ENCODE results near the gene TMEM17. TPM values are rescaled to one million over a fixed set of nuclear protein-coding genes. Genes with fewer than 3 reads are reported as not detected.
"Not testable (repeated sequence)": the region's sequence is repeated elsewhere in the genome, so short reads cannot be mapped to it uniquely, and the experiment has no call there.

TMEM17 gene
- total RNA-seq, 1 experiment from 2014 or later = 5.4 TPM

DNA sequence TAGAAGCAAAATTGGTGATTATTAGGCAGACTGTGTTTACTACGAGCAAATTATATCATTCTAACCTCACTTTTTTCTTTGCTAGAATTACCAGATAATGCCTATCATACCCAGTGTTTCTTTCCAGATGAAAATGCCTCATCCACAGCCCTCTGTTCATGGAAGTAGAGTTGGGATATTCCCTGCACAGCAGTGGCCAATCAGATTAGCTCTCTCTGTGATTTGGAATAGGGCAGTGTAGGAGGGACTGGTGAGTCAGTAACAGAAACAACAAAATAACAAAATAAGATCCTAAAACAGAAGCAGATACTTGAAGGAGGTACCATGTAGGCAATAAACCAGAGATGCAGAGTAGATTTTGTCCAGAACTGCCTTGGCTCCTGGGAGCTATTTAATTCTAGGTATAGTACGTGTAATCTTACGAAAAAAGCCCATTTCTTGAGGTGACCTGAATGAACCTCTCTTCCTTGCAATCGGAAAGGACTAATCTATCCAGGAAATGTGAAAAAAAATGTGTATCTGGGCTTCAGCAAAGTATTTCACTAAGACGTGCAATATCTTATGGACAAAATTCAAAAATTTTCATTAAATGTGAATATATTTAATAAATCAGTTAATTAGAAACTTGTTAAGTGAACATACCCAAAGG, 18.4 kb upstream of the TMEM17 start:
- no peak for DNase-seq (ENCODE audit: low read depth)
- in situ Hi-C loops (cut with HindIII; ENCODE audit: low pct_unique_long_range_greater_than_20kb, low sequenced_read_pairs) = no loop called here

DNA sequence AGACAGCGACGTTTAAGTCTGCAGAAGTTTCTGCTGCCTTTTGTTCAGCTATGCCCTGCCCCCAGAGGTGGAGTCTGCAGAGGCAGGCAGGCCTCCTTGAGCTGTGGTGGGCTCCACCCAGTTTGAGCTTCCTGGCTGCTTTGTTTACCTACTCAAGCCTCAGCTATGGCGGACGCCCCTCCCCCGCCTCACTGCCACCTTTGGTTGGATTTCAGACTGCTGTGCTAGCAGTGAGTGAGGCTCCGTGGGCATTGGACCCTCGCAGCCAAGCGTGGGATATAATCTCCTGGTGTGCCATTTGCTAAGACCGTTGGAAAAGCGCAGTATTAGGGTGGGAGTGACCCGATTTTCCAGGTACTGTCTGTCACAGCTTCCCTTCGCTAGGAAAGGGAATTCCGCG, 15.1 kb upstream of the TMEM17 start:
- DNase-seq (ENCODE audit: low read depth); in situ Hi-C loops (cut with HindIII; ENCODE audit: low pct_unique_long_range_greater_than_20kb, low sequenced_read_pairs): not testable (repeated sequence)

DNA sequence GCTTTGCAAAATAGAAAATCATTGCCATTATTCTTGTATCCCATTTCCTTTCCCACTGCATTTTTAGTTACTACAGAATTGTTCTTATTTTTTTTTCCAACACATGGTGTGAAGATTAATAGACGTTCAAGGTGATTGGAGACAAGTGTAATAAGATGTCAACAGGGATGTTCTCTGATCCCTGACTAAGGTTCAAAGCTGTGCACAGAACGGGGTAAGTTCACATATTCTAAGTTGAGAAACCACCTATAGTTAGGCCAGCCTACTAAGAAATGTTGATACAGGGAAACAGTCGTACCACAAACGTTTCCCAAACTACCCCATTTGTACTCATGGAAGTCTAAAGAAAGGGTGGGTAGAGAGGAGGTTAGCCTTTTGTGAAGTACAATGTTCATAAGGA, 6.4 kb upstream of the TMEM17 start:
- in situ Hi-C loops (cut with HindIII; ENCODE audit: low pct_unique_long_range_greater_than_20kb, low sequenced_read_pairs) = no loop called here
- no peak for DNase-seq (ENCODE audit: low read depth)

DNA sequence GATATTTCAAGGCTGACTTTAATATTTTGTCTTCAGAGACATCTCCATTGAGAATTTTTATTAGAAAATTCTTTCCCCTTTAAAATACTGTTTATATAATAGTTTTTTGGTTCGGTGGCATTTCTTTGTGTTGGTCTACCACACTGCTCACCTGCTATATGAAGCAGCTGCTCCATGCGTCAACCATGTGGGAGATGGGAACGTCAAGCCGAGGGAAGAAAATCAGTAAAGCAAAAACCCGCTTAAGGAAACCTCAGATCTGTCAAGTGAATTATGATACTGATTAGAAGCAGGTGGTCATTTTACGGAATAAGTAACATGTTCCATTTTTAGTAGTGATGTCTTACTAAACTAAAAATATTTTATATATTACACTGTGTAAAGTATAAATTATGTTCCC, 5.6 kb upstream of the TMEM17 start:
- no peak for DNase-seq (ENCODE audit: low read depth)
- in situ Hi-C loops (cut with HindIII; ENCODE audit: low pct_unique_long_range_greater_than_20kb, low sequenced_read_pairs) = no loop called here

DNA sequence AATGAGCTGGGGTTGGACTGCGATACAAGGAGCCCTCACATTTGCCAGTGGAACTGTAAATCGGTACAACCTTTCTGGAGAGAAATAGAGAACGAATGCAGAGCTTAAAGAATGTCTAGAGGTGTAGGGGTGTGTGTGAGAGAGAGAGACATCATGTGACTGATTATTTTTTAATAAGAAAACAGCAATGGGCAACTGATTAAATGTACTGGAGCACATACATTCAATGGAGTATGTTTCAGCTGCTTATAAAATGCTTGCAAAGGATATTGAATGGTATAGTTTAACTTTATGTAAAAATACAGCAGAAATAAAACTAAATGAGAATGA, 391 bp upstream of the TMEM17 start:
- in situ Hi-C loops (cut with HindIII; ENCODE audit: low pct_unique_long_range_greater_than_20kb, low sequenced_read_pairs) = no loop called here
- DNase-seq (ENCODE audit: low read depth) = no peak

DNA sequence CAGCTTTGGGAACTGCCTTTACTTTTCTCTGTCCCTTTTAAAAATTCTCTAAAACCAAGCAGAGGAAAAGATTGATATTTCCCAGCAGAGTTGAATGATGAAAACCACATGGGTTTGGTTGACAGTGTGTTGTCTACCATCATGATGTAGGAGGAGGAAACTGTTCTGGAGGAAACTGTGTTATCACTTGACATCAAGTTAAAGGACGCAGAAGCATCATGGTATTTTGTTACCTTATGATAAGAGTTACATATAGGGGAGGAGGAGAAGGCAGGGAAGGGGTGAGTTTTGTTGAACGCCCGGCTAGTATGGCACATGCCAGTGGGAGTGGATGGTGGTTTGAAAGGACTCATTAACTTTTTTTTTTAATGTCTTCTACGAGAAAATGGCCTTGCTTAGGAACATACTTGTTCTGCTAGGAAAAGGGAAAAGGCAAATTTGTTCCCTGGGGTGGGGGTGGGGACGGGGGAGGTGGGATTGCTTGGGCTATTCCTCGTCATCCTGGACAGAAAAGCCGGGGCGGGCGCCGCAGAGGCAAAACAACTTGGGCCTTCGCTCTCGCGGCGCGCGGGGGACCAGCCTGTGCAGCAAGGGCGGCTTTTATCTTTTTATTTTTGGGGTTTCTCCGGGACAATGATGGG, 766 bp downstream of the TMEM17 start:
- peak; percentile 49 for DNase-seq (ENCODE audit: low read depth)
- in situ Hi-C loops (cut with HindIII; ENCODE audit: low pct_unique_long_range_greater_than_20kb, low sequenced_read_pairs) = no loop called here

DNA sequence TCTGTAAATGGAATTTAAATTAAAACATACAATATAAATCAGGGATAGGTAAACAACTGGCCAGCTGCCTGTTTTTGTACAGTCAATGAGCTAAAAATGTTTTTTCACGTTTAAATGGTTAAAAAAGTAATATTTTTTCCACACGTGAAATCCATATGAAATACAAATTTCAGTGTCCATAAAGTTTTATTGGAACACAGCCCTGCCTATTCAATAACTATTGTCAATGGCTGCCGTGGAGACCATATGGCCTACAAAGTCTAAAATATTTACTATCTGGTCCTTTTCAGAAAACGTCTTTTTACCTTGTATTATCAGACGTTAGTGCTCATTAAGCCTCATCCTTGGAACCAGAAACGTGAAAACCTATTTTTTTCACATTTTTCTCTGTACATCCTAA, 1.3 kb downstream of the TMEM17 start:
- in situ Hi-C loops (cut with HindIII; ENCODE audit: low pct_unique_long_range_greater_than_20kb, low sequenced_read_pairs) = no loop called here
- no peak for DNase-seq (ENCODE audit: low read depth)

DNA sequence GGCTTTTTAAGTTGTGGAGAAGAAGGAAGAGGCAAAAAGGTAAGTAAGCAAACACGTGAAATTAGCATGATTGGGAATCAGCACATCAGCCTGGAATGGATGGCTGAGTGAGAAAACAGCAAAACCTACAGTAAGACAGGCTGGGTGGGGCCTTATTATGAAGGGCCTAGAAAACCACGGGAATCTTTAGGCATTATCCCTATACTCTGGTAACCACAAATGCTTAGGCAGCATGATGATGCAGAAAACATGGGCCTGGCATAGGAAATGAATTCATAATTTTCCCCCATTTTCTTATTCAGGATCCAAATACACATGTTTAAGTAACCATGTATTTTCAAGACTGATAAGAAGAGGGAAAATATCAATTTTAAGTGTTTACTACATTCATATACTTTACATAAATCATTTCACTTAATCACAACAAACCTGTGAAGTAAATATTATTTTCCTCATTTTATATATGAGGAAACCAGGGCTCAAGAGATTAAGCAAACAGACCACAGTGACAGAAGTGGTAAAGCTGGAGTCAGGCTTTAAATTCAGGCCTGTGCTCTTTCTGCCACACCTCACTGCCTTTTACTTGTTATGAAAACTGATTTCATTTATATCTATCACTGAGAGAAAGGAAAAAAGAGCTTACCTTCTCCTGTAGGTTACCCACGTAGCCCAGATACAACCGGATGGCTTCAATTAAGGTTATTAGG, 4.0 kb downstream of the TMEM17 start:
- peak; percentile 86 for DNase-seq (ENCODE audit: low read depth)
- in situ Hi-C loops (cut with HindIII; ENCODE audit: low pct_unique_long_range_greater_than_20kb, low sequenced_read_pairs) = no loop called here

DNA sequence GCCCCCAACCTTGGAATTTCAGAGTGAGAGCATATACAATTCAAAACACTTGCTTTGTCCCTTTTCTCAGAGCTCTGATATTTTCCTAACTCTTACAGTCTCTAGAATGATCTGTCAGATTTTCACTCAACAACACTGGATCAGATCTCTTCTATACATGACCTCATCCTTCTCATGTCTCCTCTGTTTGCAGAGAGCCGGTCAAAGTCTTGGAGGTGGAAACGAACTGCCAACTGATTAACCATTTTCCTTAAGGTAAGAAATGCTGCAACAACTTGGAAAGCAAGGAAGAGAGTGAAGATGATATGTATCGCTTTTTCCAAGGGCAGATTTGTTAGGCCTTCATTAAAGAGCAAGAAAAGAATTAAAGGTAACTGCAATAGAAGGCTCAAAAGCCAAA, 4.9 kb downstream of the TMEM17 start:
- in situ Hi-C loops (cut with HindIII; ENCODE audit: low pct_unique_long_range_greater_than_20kb, low sequenced_read_pairs) = no loop called here
- DNase-seq (ENCODE audit: low read depth) = no peak

DNA sequence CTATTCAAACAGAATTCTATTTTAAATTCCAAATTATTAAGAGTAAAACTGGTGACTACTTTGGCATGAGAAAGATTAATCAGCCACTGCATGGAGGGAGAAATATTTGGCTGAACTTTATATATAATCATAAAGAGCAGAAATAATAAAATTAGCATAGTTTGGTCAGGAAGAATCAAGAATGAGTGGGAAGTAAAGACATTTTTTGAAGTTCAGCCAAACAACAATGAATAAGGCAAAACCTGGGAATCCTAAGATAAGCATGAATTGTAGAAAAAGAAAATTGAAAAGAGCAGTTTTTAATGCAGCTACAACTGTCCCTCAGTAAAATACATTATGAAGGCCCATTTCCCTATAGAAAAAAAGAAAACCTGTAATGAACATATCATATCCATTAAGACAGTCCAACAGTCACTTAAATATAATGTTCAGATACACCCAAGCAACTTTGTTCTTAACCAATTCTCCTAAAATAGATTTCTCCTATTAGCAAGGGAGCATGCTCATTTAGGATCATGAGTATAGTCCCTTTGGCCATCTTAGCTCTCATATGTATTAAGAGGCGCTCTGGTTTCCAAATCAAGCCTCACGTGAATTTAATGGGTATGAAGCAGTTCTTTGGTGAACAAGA, 6.5 kb downstream of the TMEM17 start:
- no peak for DNase-seq (ENCODE audit: low read depth)
- in situ Hi-C loops (cut with HindIII; ENCODE audit: low pct_unique_long_range_greater_than_20kb, low sequenced_read_pairs) = no loop called here

DNA sequence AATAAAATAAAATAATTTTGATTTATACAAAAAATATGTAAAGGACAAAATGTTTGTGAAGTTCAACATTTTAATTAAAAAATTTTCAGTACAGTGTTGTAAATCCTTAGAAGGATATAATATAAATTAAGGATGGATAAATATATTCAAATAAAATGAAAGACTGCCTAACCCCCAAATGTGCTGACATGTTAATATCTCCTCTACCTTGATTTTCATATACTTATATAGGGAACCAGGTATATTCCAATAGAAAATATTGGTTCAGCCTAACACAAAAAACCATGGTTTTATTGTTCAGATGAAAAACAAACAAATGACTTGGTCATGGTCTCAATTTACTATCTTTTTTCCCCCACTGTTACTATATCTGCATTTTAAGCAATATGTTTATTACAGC, 7.3 kb downstream of the TMEM17 start:
- in situ Hi-C loops (cut with HindIII; ENCODE audit: low pct_unique_long_range_greater_than_20kb, low sequenced_read_pairs) = no loop called here
- no peak for DNase-seq (ENCODE audit: low read depth)

DNA sequence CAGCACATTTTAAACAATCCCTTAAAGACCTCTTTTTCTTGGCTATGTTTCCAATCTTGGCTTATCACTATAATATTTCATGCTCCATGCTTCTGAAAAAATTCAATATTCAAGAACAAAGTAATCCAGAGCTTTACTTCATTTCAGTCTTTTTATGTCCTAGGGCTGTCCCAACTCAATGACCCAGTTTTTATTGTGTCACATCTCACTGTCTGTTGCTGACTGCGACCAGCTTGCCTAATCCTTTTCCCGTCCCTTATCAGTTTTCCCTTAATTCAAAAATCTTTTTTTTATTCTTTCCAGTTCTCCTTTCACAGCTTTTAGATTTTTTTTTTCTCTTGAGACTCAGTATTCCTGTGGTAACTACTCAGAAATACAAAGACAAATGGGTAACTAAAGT, 10.2 kb downstream of the TMEM17 start:
- no peak for DNase-seq (ENCODE audit: low read depth)
- in situ Hi-C loops (cut with HindIII; ENCODE audit: low pct_unique_long_range_greater_than_20kb, low sequenced_read_pairs) = no loop called here

DNA sequence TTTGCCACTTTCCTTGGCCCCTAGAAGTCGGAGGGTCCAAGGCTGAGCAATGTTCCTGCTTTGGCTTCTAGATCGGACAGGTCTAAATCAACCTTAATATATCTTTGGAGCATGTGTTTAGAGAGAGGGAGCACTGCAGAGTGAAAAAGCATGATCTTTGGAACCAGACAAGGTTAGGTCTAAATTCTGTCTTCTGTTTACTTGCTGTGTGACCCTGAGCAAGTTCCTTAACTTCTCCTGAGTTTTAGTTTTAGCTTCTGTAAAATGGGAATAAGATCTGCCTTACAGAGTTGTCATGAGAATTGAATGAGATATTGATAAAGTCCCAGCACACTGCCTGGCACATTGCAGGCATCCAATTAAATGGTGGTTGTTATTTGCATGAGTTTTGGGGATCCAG, 13.9 kb downstream of the TMEM17 start:
- DNase-seq (ENCODE audit: low read depth) = no peak
- in situ Hi-C loops (cut with HindIII; ENCODE audit: low pct_unique_long_range_greater_than_20kb, low sequenced_read_pairs) = no loop called here

DNA sequence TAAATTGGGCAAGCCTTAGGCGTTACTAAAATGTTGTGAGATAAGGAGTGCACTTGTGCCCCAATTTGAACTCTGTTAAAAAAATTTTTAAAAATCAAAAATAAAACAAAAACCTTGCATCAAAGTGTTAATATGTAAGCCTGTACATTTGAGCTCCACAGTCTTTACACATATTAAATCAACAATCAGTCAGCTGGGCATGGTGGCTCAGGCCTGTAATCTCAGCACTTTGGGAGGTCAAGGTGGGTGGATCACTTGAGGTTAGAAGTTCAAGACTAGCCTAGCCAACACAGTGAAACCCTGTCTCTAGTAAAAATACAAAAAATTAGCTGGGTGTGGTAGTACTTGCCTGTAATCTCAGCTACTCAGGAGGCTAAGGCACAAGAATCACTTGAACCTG, 16.3 kb downstream of the TMEM17 start:
- DNase-seq (ENCODE audit: low read depth) = no peak
- in situ Hi-C loops (cut with HindIII; ENCODE audit: low pct_unique_long_range_greater_than_20kb, low sequenced_read_pairs) = no loop called here

DNA sequence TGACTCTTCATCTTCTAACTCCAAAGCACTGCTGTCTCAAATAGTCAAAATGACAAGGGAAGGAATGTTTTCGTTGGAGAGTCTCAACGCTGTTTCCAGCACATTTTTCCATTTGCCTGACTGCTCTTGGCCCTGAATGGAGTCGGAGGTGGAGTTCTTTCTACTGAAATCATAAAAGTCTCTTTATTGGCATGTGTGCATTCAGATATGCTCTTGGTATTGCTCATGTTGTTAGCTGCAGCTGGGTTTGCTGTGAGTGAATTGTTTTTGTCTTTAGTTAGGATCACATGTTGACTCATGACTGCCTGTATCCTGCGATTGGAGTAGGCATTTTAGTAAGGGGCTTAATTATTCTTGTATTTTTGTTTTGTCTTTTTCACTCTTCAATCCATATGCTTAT, 16.8 kb downstream of the TMEM17 start:
- no peak for DNase-seq (ENCODE audit: low read depth)
- in situ Hi-C loops (cut with HindIII; ENCODE audit: low pct_unique_long_range_greater_than_20kb, low sequenced_read_pairs) = no loop called here

DNA sequence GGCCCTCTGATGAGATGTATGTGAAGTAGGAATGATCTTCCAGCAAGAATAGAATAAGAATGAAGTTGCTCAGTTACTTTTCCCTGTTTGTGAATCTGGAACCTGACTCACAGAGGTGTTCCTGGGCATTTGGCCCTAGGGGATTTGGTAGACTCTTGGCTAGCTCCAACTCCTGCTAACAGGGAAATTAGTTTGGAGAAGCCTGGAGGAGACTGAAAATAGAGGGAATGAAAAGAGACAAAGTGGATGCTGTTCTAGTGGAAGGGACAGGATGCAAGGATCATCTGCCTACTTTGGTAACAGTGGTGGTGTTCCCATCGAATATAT, 19.6 kb downstream of the TMEM17 start:
- in situ Hi-C loops (cut with HindIII; ENCODE audit: low pct_unique_long_range_greater_than_20kb, low sequenced_read_pairs) = no loop called here

DNA sequence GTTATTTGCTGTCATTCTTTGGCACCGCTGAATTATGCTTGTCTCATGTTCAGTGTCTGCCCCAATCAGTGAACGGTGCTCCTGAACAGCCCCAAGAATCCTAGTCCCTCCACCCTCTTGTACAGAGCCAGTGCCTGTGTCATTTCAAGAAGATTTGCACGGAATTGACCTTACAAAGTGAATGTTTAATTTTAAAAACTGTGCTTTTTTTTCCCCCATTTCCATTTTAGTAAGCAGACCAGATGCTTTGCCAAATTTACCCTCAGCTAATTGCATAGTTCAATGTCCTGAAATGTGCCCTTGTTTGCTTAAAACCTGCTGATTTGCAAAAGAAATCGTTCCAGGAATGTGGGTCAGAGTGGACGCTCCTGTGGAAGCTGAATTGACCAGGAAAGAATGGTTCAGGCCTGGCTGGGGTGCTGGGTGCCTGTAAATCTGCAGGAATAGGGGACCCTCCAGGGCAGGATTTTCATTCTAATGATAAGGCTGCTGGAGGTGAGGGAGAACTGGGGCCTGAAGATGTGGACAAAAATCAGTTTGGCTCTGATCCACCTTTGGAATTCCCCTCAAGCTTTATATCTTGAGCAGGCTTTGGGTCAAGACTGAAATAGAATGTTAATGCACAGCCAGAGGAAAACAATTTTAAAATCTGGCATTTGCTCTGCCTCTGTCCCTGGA, 20.1 kb downstream of the TMEM17 start:
- in situ Hi-C loops (cut with HindIII; ENCODE audit: low pct_unique_long_range_greater_than_20kb, low sequenced_read_pairs) = no loop called here
- DNase-seq (ENCODE audit: low read depth) = no peak

More for the DNA sequence above, 19.6 kb downstream of the TMEM17 start:
- DNase-seq (ENCODE audit: low read depth) = no peak

DNA sequence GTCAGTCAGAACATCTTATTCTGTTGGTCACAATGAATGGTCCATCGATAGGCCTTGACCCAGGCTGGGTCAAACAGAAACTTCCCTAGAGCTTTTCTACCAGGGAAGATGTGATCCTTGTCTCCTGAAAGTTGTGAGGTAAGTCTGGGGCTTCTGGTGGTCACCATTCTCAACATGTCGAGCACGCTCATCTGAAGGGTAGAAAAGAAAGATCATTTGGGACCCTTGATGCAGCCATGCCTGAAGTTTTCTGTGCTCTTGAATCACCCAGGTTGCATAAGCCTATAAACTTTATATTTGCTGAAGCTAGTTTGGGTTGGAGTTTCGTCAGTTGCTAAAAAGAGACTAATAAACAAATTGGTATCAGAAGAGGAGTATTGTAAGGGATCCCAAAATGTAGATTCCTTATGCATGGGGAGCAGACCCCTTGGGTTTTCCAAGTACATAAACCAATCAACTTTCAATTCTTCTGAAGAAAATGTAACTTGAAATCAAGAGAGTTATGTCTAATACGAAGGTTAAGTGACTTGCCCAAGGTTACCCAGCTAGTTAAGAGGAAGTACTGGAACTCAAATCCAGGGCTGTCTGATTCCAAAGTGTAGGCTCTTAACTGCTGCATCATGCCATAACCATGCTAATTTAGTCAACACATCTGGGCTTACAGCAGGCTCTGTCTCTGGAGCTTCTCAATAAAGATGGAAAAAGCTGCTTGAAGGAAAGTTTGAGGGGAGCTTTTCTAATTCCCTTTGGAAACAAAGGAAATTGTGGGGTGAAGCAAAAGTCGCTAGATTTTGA, 23.2 kb downstream of the TMEM17 start:
- no peak for DNase-seq (ENCODE audit: low read depth)
- in situ Hi-C loops (cut with HindIII; ENCODE audit: low pct_unique_long_range_greater_than_20kb, low sequenced_read_pairs) = no loop called here

Measured in Caki2 (cell line).